ENCODE measurements around the gene MISFA. TPM values are rescaled to one million over a fixed set of nuclear protein-coding genes. Genes with fewer than 3 reads are reported as not detected.
"Not testable (repeated sequence)": the region's sequence is repeated elsewhere in the genome, so short reads cannot be mapped to it uniquely, and the experiment has no call there.

Gene MISFA
- total and polyA plus RNA-seq, 2 donors = 1.0 to 2.6 TPM

DNA sequence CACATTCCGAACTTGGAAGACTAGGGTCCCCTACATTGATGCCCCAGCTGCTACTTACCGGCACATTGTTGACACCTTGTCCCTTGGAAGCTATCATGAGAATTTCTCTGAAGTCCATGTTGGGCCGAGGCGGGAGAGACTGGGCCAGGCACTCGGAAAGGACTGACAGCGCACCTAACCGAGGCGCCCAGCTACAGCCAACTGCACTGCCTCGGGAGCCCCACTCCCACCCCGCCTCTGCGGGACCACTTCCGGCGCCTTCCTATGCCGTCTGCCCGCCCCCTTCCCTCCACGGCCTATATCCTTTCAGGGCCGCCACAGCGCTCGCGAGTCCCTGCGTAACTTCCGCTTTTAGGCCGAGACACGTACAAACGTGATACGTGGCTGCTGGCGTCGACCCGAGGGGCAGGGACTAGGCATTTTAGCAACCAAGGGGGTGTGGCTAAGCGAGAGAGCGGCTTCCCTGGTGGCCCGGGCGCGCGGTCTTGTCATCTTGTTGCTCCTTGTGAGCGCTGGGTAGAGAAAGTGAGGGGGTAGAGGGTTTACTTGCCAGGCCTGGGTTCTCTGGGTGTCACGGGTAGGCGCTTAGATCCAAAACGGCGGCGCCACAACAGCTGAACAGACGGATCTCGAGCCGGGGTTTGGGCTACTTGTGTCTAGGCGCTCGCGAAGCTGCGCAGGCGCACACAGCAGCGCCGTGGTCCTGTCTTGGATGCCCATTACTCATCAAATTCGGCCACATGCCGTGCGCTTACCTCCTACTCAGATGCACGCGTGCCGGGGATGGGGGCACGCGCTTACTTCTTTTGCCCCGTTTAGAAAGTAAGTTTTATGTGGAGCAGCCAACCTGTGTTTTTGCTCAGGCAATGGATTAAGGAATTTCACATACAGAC lies 34.8 kb downstream of the MISFA start, which contains the start of gene SPTY2D1:
Gene SPTY2D1 (minus strand): TSS at position 203 of the 893 bp plus-strand sequence. CDS start 85 bp downstream, at position 118.
- Histone ChIP-seq H3K36me3 (ENCODE audit: insufficient read depth) (peaks cover 2% of the 10 kb centered on the region), H3K27ac (ENCODE audit: low read depth) (peak within 1 kb of the TSS; percentile 99)
- WGBS = under 1% methylated on average over 60 of the region's 60 CpGs

DNA sequence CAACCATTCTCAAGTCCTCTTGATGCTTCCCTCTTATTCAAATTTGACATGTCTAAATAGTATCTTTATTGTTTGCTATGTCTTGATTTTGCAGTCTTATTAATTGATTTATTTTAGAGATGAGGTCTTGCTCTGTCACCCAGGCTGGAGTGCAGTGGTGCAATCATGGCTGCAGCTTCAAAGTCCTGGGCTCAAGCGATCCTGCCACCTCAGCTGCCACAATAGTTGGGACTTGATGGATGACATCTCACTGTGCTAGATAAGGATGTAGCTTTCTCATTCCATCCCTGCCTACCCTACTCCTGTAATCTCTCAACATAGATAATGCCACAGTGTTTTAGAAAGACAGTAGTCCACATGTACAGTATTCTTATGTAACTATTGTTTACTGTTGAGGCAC lies 42.1 kb downstream of the MISFA start:
- H3K4me1 ChIP-seq (ENCODE audit: insufficient read depth) = no peaks in the 10 kb centered on the region
- H3K4me3 ChIP-seq (ENCODE audit: low read depth, low read length) = no peak overlapping the region
- no peak overlapping the region for H3K27ac ChIP-seq (ENCODE audit: low read depth)
- DNase-seq (ENCODE audit: extremely low spot score) = no peak
- no peaks in the 10 kb centered on the region for H3K36me3 ChIP-seq (ENCODE audit: insufficient read depth)
- WGBS = 77% methylated on average over 1 of the region's 1 CpG

More for the DNA sequence above, 34.8 kb downstream of the MISFA start, which contains the start of gene SPTY2D1:
- peak; percentile 99 for DNase-seq (ENCODE audit: extremely low spot score)
- H3K4me1 ChIP-seq (ENCODE audit: insufficient read depth) = no peaks in the 10 kb centered on the region
- H3K4me3 ChIP-seq (ENCODE audit: low read depth, low read length) = peak within 1 kb of the TSS; percentile 71

DNA sequence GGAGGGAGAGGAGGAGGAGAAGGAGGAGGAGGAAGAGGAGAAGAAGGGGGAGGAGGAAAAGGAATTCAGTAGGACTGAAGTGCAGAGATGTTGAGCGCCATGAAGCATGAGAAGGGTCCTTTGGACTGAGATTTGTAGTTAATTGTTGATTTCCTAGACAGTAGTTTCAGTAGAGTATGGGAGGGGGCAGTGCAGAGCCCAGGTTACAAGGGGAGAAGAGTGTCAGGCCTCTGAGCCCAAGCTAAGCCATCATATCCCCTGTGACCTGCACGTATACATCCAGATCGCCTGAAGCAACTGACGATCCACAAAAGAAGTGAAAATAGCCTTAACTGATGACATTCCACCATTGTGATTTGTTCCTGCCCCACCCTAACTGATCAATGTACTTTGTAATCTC lies 43.4 kb downstream of the MISFA start:
- H3K36me3 ChIP-seq (ENCODE audit: insufficient read depth); DNase-seq (ENCODE audit: extremely low spot score); H3K4me1 ChIP-seq (ENCODE audit: insufficient read depth); H3K4me3 ChIP-seq (ENCODE audit: low read depth, low read length); H3K27ac ChIP-seq (ENCODE audit: low read depth): not testable (repeated sequence)
- WGBS = 80% methylated on average over 4 of the region's 4 CpGs

DNA sequence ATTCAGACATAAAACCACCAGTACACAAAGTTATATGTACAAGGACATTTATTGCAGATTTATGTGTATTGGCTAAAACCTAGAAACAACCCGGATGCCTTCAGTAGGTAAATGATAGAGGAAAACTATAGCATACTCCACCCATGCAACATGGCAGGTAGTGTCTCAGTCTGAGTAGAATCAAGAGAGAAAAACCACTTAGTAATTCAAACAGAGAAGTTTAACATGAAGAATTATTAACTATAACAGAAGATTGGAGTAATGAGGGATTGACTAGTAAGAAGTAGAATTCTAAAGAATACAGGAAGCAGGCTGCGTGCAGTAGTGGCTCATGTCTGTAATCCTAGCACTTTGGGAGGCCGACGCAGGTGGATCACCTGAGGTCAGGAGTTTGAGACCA lies 50.8 kb downstream of the MISFA start:
- Histone ChIP-seq H3K4me3 (ENCODE audit: low read depth, low read length) (no peak overlapping the region), H3K4me1 (ENCODE audit: insufficient read depth) (no peaks in the 10 kb centered on the region), H3K27ac (ENCODE audit: low read depth) (no peak overlapping the region), H3K36me3 (ENCODE audit: insufficient read depth) (no peaks in the 10 kb centered on the region)
- DNase-seq (ENCODE audit: extremely low spot score) = no peak
- 84% methylated on average over 4 of the region's 4 CpGs for WGBS

DNA sequence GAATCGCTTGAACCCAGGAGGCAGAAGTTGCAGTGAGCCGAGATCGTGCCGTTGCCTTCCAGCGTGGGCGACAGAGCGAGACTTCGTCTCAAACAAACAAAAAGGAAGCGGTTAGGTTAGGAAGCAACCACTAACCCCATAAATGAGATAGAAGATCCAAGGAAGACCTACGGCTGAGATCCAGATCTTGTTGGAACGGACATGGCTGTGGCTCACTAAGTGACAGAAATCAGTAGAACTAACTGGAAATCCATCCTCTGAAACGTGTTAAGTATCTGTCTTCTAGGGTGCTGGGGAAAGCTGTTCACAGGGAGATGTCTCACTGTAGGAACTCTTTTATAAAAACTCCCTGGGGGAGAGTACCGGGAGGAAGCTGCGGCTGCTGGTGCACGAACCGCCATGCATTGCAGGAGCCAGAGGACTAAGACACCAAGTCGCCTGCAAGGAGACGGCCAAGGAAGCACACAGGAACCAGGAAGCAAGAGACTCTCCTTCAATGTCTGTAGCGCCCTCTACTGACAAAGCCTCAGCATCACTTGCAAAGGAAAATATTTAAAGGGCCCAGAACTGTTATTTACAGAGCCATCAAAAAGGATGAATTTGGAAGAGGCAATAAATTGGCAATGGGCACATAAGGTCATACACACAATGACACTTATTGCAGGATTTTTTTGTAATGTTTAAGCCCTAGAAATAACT lies 51.4 kb downstream of the MISFA start:
- WGBS = 70% methylated on average over 19 of the region's 19 CpGs
- Histone ChIP-seq H3K27ac (ENCODE audit: low read depth) (no peak overlapping the region), H3K4me3 (ENCODE audit: low read depth, low read length) (no peak overlapping the region), H3K36me3 (ENCODE audit: insufficient read depth) (no peaks in the 10 kb centered on the region), H3K4me1 (ENCODE audit: insufficient read depth) (no peaks in the 10 kb centered on the region)
- no peak for DNase-seq (ENCODE audit: extremely low spot score)

Other genes starting within 250 kb of the MISFA start
- 163 TPM for gene LDHA, start 205.2 kb upstream of the MISFA start, total RNA-seq
- 542 TPM for gene LDHA, start 205.2 kb upstream of the MISFA start, polyA plus RNA-seq
- gene LDHC, start 187.5 kb upstream of the MISFA start, total RNA-seq = not detected
- not detected for gene LDHC, start 187.5 kb upstream of the MISFA start, polyA plus RNA-seq
- not detected for gene LDHAL6A, start 143.9 kb upstream of the MISFA start, total RNA-seq
- not detected for gene LDHAL6A, start 143.9 kb upstream of the MISFA start, polyA plus RNA-seq
- gene TSG101, start 72.8 kb upstream of the MISFA start, total RNA-seq = 46.2 TPM
- gene TSG101, start 72.8 kb upstream of the MISFA start, polyA plus RNA-seq = 58.6 TPM
- gene UEVLD, start 11.1 kb upstream of the MISFA start, total RNA-seq = 37.6 TPM
- 15.2 TPM for gene UEVLD, start 11.1 kb upstream of the MISFA start, polyA plus RNA-seq
- gene SPTY2D1, start 34.6 kb downstream of the MISFA start, total RNA-seq = 27.1 TPM
- 8.9 TPM for gene SPTY2D1, start 34.6 kb downstream of the MISFA start, polyA plus RNA-seq
- 2.7 TPM for gene TMEM86A, start 99.0 kb downstream of the MISFA start, total RNA-seq
- gene TMEM86A, start 99.0 kb downstream of the MISFA start, polyA plus RNA-seq = 4.5 TPM
- gene IGSF22, start 126.4 kb downstream of the MISFA start, total RNA-seq = 0.21 TPM
- gene IGSF22, start 126.4 kb downstream of the MISFA start, polyA plus RNA-seq = 0.32 TPM
- 0.21 TPM for gene PTPN5, start 192.0 kb downstream of the MISFA start, total RNA-seq
- gene PTPN5, start 192.0 kb downstream of the MISFA start, polyA plus RNA-seq = 1.3 TPM